H1 (cell line): Measurements from ENCODE around the gene LGI4. TPM values are rescaled to one million over a fixed set of nuclear protein-coding genes. Genes with fewer than 3 reads are reported as not detected.

Source experiments
- CTCF ChIA-PET: fragments of 300-600 bp; sonication (Branson Sonifier 250); formaldehyde crosslinking; loops from one replicate; lab custom pipeline; 2021; ENCODE audit not compliant: partially characterized antibody; lab: Charles Lee
- POLR2A ChIA-PET: fragments of 300-600 bp; sonication (Branson Sonifier 250); formaldehyde crosslinking; loops from one replicate; lab custom pipeline; 2021; ENCODE audit warnings: inconsistent platforms; ENCODE audit not compliant: partially characterized antibody; lab: Charles Lee
- DNase-seq, 2 experiments: peaks; one replicate each; pipeline versions ENCODE4 v3.0.0 to v3.0.0-alpha.2; 2010 to 2022; ENCODE audit warnings: low spot score in 2 of 2, low read depth in 1 of 2, mixed read lengths in 1 of 2
- FAIRE-seq: peaks from 2 replicates; lab custom pipeline; 2011; peaks lifted over from hg19 to GRCh38; lab: Jason Lieb, UNC
- H2AFZ ChIP-seq: 2 replicates; pipeline ENCODE4 v1.8.1; 2012; ENCODE audit warnings: low read length, inconsistent platforms
- H2AK5ac ChIP-seq: 2 replicates; pipeline ENCODE4 v1.6.1; 2013; ENCODE audit warnings: low read depth, low read length
- H2BK120ac ChIP-seq: replicated peaks from 2 replicates; pipeline ENCODE3; 2013; ENCODE audit warnings: low read depth, low read length, inconsistent platforms
- H2BK12ac ChIP-seq: 2 replicates; pipeline ENCODE4 v1.6.1; 2013; ENCODE audit warnings: low read depth, low read length
- H2BK15ac ChIP-seq: 2 replicates; pipeline ENCODE4 v1.6.1; 2013; ENCODE audit warnings: low read length
- H2BK20ac ChIP-seq: 2 replicates; pipeline ENCODE4 v1.6.1; 2013; ENCODE audit warnings: low read length
- H2BK5ac ChIP-seq: 2 replicates; pipeline ENCODE4 v1.6.1; 2013; ENCODE audit warnings: low read depth, low read length
- H3K14ac ChIP-seq: 2 replicates; pipeline ENCODE4 v1.6.1; 2013; ENCODE audit warnings: inconsistent platforms; ENCODE audit not compliant: insufficient read length
- H3K18ac ChIP-seq: 2 replicates; pipeline ENCODE4 v1.6.1; 2013; ENCODE audit warnings: low read length; ENCODE audit errors: extremely low read depth
- H3K23ac ChIP-seq: 2 replicates; pipeline ENCODE4 v1.6.1; 2013; ENCODE audit warnings: inconsistent platforms; ENCODE audit not compliant: insufficient read length
- H3K23me2 ChIP-seq: 2 replicates; pipeline ENCODE4 v1.6.1; 2013; ENCODE audit warnings: low read depth, low read length
- H3K27ac ChIP-seq: 2 replicates; pipeline ENCODE4 v1.6.1; 2011; ENCODE audit warnings: low read depth, low read length, inconsistent platforms
- H3K27me3 ChIP-seq, 4 experiments: replicated peaks in 1 of 4; 1 replicate in 1 of 4; 2 replicates in 3 of 4; pipeline versions ENCODE4 v1.6.1 to v1.8.1; 2011 to 2013; ENCODE audit warnings: low read length in 3 of 4, mild to moderate bottlenecking in 3 of 4, inconsistent platforms in 2 of 4, mixed read lengths in 2 of 4, moderate library complexity in 1 of 4; ENCODE audit not compliant: control insufficient read depth in 3 of 4, insufficient read depth in 3 of 4; ENCODE audit errors: extremely low read depth in 1 of 4
- H3K36me3 ChIP-seq, 4 experiments: 2 replicates each; pipeline versions ENCODE4 v1.6.1 to v1.8.1; 2011 to 2013; ENCODE audit warnings: mild to moderate bottlenecking in 4 of 4, low read length in 3 of 4, moderate library complexity in 2 of 4, control low read depth in 1 of 4, inconsistent platforms in 1 of 4; ENCODE audit not compliant: insufficient read depth in 4 of 4, control insufficient read depth in 2 of 4
- H3K4ac ChIP-seq: replicated peaks from 2 replicates; pipeline ENCODE3; 2013; ENCODE audit warnings: low read length, low read depth, mixed read lengths, inconsistent platforms; ENCODE audit not compliant: insufficient read length
- H3K4me1 ChIP-seq, 4 experiments: replicated peaks in 1 of 4; 1 replicate in 1 of 4; 2 replicates in 3 of 4; pipeline versions ENCODE4 v1.6.1 to v1.8.1; 2011 to 2013; ENCODE audit warnings: low read length in 3 of 4, inconsistent platforms in 2 of 4, mixed read lengths in 1 of 4; ENCODE audit not compliant: insufficient read depth in 4 of 4, control insufficient read depth in 3 of 4
- H3K4me2 ChIP-seq, 2 experiments: 2 replicates each; pipeline versions ENCODE4 v1.6.1 to v1.8.1; 2011 to 2013; ENCODE audit warnings: low read depth in 2 of 2, low read length in 2 of 2, control low read depth in 1 of 2, inconsistent platforms in 1 of 2, mild to moderate bottlenecking in 1 of 2; ENCODE audit not compliant: insufficient read depth in 1 of 2
- H3K4me3 ChIP-seq, 4 experiments: fragments of 200-600, 300-600 bp in 1 of 4; sonication (generic), shearing (Covaris generic), sonication (Bioruptor Twin) in 1 of 4; 2 replicates each; pipeline versions ENCODE4 v1.5.1 to v1.8.1; 2011 to 2016; ENCODE audit warnings: low read length in 4 of 4, low read depth in 3 of 4, control low read depth in 2 of 4, inconsistent platforms in 2 of 4, mild to moderate bottlenecking in 2 of 4, mixed read lengths in 1 of 4, moderate library complexity in 1 of 4; ENCODE audit not compliant: insufficient read depth in 2 of 4; ENCODE audit errors: extremely low read depth in 1 of 4
- H3K56ac ChIP-seq: replicated peaks from 2 replicates; pipeline ENCODE3; 2013; ENCODE audit warnings: low read depth, mild to moderate bottlenecking, mixed read lengths, low read length, inconsistent platforms; ENCODE audit not compliant: insufficient read length
- H3K79me1 ChIP-seq: 2 replicates; pipeline ENCODE4 v1.6.1; 2013; ENCODE audit warnings: low read depth, low read length, control low read depth
- H3K79me2 ChIP-seq, 2 experiments: 2 replicates each; pipeline versions ENCODE4 v1.6.1 to v1.8.1; 2012 to 2013; ENCODE audit warnings: low read length in 2 of 2, mild to moderate bottlenecking in 2 of 2, inconsistent platforms in 1 of 2; ENCODE audit not compliant: insufficient read depth in 2 of 2, control insufficient read depth in 1 of 2
- H3K9ac ChIP-seq, 4 experiments: replicated peaks in 1 of 4; 1 replicate in 1 of 4; 2 replicates in 3 of 4; pipeline versions ENCODE4 v1.6.1 to v1.8.1; 2011 to 2013; ENCODE audit warnings: low read depth in 3 of 4, low read length in 3 of 4, control low read depth in 2 of 4, mild to moderate bottlenecking in 2 of 4, moderate library complexity in 2 of 4, inconsistent platforms in 1 of 4; ENCODE audit errors: extremely low read depth in 1 of 4
- H3K9me3 ChIP-seq, 2 experiments: 2 replicates each; pipeline versions ENCODE4 v1.6.1 to v1.8.1; 2012 to 2013; ENCODE audit warnings: mild to moderate bottlenecking in 2 of 2, moderate library complexity in 2 of 2, control low read depth in 1 of 2, inconsistent platforms in 1 of 2, low read depth in 1 of 2, low read length in 1 of 2, mixed read lengths in 1 of 2; ENCODE audit not compliant: insufficient read depth in 2 of 2
- H4K20me1 ChIP-seq, 2 experiments: replicated peaks in 1 of 2; 2 replicates each; pipeline versions ENCODE3 to v1.8.1; 2011 to 2013; ENCODE audit warnings: inconsistent platforms in 2 of 2, low read length in 2 of 2, mild to moderate bottlenecking in 1 of 2; ENCODE audit not compliant: insufficient read depth in 2 of 2, control insufficient read depth in 1 of 2
- H4K5ac ChIP-seq: 2 replicates; pipeline ENCODE4 v1.6.1; 2013; ENCODE audit warnings: low read length, low read depth, mixed read lengths, inconsistent platforms; ENCODE audit not compliant: insufficient read length
- H4K8ac ChIP-seq: 2 replicates; pipeline ENCODE4 v1.8.0; 2013; ENCODE audit warnings: mild to moderate bottlenecking, moderate library complexity, low read length, inconsistent platforms; ENCODE audit not compliant: insufficient read depth; ENCODE audit errors: extremely low read depth
- H4K91ac ChIP-seq: replicated peaks from 2 replicates; pipeline ENCODE3; 2013; ENCODE audit warnings: low read length, mixed read lengths, inconsistent platforms; ENCODE audit not compliant: insufficient read length
- EGR1 ChIP-seq: IDR thresholded peaks from 2 replicates; pipeline ENCODE4 v1.6.1; 2011; ENCODE audit warnings: low read depth, low read length, borderline replicate concordance
- FOSL1 ChIP-seq: IDR thresholded peaks from 2 replicates; pipeline ENCODE4 v1.6.1; 2011; ENCODE audit warnings: mild to moderate bottlenecking, low read depth, low read length, moderate library complexity; ENCODE audit not compliant: insufficient read depth
- RAD21 ChIP-seq, 2 experiments: IDR thresholded peaks in 1 of 2; conservative IDR thresholded peaks in 1 of 2; 2 replicates each; pipeline ENCODE4 v1.6.1; 2011; ENCODE audit warnings: low read depth in 2 of 2, low read length in 2 of 2, improper control_type of control experiment in 1 of 2, inconsistent platforms in 1 of 2, mild to moderate bottlenecking in 1 of 2, moderate library complexity in 1 of 2
- SIX5 ChIP-seq: IDR thresholded peaks from 2 replicates; pipeline ENCODE4 v1.6.1; 2011; ENCODE audit warnings: mild to moderate bottlenecking, low read depth, low read length
- SP1 ChIP-seq: IDR thresholded peaks from 2 replicates; pipeline ENCODE4 v1.6.1; 2011; ENCODE audit warnings: low read depth, low read length
- SP4 ChIP-seq: IDR thresholded peaks from 2 replicates; pipeline ENCODE4 v1.6.1; 2012; ENCODE audit warnings: low read length, inconsistent platforms
- YY1 ChIP-seq: IDR thresholded peaks from 2 replicates; pipeline ENCODE4 v1.6.1; 2011; ENCODE audit warnings: low read depth, mild to moderate bottlenecking, low read length
- WGBS, 2 experiments: shearing (Covaris generic) in 1 of 2; methylation state at CpG; one replicate each; pipeline versions ENCODE4 v1.1.6 to v1.1.7; 2013 to 2015; ENCODE audit warnings: low lambda C conversion rate in 2 of 2, mixed read lengths in 2 of 2, inconsistent platforms in 1 of 2, low coverage in 1 of 2, missing lambda C conversion rate in 1 of 2; ENCODE audit not compliant: insufficient replicate concordance in 2 of 2, insufficient coverage in 1 of 2, insufficient read length in 1 of 2; ENCODE audit errors: extremely low coverage in 1 of 2, missing lambda C conversion rate in 1 of 2; 5-methylcytosine and 5-hydroxymethylcytosine counted together
- polyA plus RNA-seq, 7 experiments: library from polyadenylated mRNA; depleted of rRNA in 3 of 7; stranded (reverse) in 5 of 7; unstranded in 2 of 7; fragments of >200 nt in 5 of 7; fragments of 200-250 nt in 2 of 7; gene quantifications; 1 replicate in 5 of 7; 2 replicates in 1 of 7; 4 replicates in 1 of 7; pipeline versions ENCODE4 v1.2.1 to v1.2.3, GENCODE V29; 2011 to 2013; ENCODE audit warnings: missing spikeins in 2 of 7, mixed read lengths in 2 of 7
- total RNA-seq: library from RNA; stranded (reverse); fragmentation: NEBNext Ultra II Directional; extraction: Animal tissue kit (Norgen Biotek cat#: 25700); gene quantifications from 2 replicates; pipeline ENCODE4 v1.2.1, GENCODE V29; 2021

Gene LGI4
- total and polyA plus RNA-seq, 2 of the 8 experiments (the other 6 are each of a cell fraction or from before 2014, with no cell fraction given): 2.0 to 8.2 TPM

DNA sequence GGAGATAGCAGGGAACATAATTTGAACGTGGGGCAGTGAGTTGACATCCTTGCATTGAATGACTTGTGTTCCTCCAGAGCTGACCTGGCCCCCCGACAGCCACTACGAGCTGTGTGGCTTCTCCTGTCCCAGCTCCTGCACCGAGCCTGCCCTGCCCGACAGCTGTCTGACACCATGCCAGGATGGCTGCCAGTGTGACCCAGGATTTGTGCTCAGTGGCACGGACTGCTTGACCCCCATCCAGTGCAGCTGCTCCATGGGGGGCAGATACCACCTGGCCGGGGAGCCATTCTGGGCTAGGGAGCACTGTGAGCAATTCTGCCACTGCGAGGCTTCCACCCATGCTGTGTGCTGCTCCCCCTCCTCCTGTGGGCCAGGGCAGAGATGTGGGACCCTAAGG is 48.4 kb downstream of the LGI4 start:
- H2BK12ac ChIP-seq: no peak overlapping the region; the same call in 1 of the 2 replicates
- H3K27me3 ChIP-seq: peaks cover 0 to 2% (median 0%) of the 10 kb centered on the region in 4 experiments; a peak in 1 of 7 replicates
- TF ChIP-seq RAD21 (IDR thresholded peaks at IDR 0.05 in 1 of 2, conservative IDR thresholded peaks at IDR 0.05 in 1 of 2; ENCODE audit: low read depth in 2 of 2, low read length in 2 of 2) (no peak), YY1 (no peak), SP1 (no peak), EGR1 (no peak), SP4 (no peak), SIX5 (no peak), FOSL1 (no peak)

More for the DNA sequence above, 48.4 kb downstream of the LGI4 start:
- peak overlapping the region; percentile 12; the same call in 1 of the 2 replicates for H4K8ac ChIP-seq
- no peak overlapping the region for H4K5ac ChIP-seq
- peak overlapping the region; percentile 41 for H4K91ac ChIP-seq
- no peak overlapping the region for H2AFZ ChIP-seq
- H3K27ac ChIP-seq: no peak overlapping the region
- no peak overlapping the region for H3K18ac ChIP-seq
- H3K4me2 ChIP-seq: no peak overlapping the region
- H3K4ac ChIP-seq: no peak overlapping the region
- no peak overlapping the region for H2BK120ac ChIP-seq
- H2BK15ac ChIP-seq: no peak overlapping the region
- no peaks in the 10 kb centered on the region for H3K79me2 ChIP-seq
- no peak overlapping the region for H3K4me3 ChIP-seq
- H3K23me2 ChIP-seq: peaks cover 2% of the 10 kb centered on the region; the same call in 1 of the 2 replicates
- H3K9me3 ChIP-seq: no peaks in the 10 kb centered on the region; a peak in 1 of 4 replicates
- CTCF ChIA-PET: interaction anchor here (0.6 to 4.5 kb wide), 11 partner anchors 15 to 248 kb away, joined by 3 to 28 read pairs (median 4); no protein-coding TSS in a partner anchor
- no peak overlapping the region for H3K9ac ChIP-seq
- no peak for FAIRE-seq
- H2AK5ac ChIP-seq: no peak overlapping the region; the same call in 1 of the 2 replicates
- H4K20me1 ChIP-seq: no peaks in the 10 kb centered on the region
- H2BK20ac ChIP-seq: no peak overlapping the region
- H3K36me3 ChIP-seq: no peaks in the 10 kb centered on the region
- WGBS, 2 experiments: 93% methylated on average over 7 of the region's 8 CpGs; no CpG with 5 or more reads in 1 of the 2 experiments
- no peak for DNase-seq
- POLR2A ChIA-PET: interaction anchor here (0.6 to 1.4 kb wide), 5 partner anchors 12 to 30 kb away, joined by 3 to 9 read pairs (median 3); no protein-coding TSS in a partner anchor
- no peak overlapping the region for H3K14ac ChIP-seq
- peaks cover 3 to 17% (median 8%) of the 10 kb centered on the region in 4 experiments; a peak in 6 of 7 replicates for H3K4me1 ChIP-seq
- no peak overlapping the region for H2BK5ac ChIP-seq
- H3K23ac ChIP-seq: no peak overlapping the region
- H3K56ac ChIP-seq: no peak overlapping the region
- no peaks in the 10 kb centered on the region for H3K79me1 ChIP-seq
